Left lung (tissue), 10 donors: Measurements from ENCODE around the gene C3orf20. TPM values are rescaled to one million over a fixed set of nuclear protein-coding genes. Genes with fewer than 3 reads are reported as not detected.

ENCODE experiments used
- ATAC-seq: fragments of 200-7000 bp; cut with Tn5 transposase; one replicate; pipeline ENCODE4 v1.9.1; 2020; ENCODE audit warnings: moderate library complexity
- DNase-seq, 4 donors: peaks; one replicate each; pipeline ENCODE4 v3.0.0-alpha.2; 2013 to 2020
- H3K27ac ChIP-seq, 2 donors: fragments of 200-600 bp; sonication (generic) in 1 of 2; one replicate each; pipeline versions ENCODE4 v1.5.0 to v1.8.0; 2020 to 2021
- H3K27me3 ChIP-seq, 2 donors: fragments of 200-600 bp; sonication (generic) in 1 of 2; one replicate each; pipeline versions ENCODE4 v1.5.0 to v1.8.0; 2020 to 2021
- H3K36me3 ChIP-seq, 2 donors: fragments of 200-600 bp; sonication (generic) in 1 of 2; one replicate each; pipeline versions ENCODE4 v1.5.0 to v1.8.0; 2020 to 2021
- H3K4me1 ChIP-seq, 2 donors: fragments of 200-600 bp; one replicate each; pipeline ENCODE4 v1.8.0; 2021
- H3K4me3 ChIP-seq, 2 donors: fragments of 200-600 bp; sonication (generic) in 1 of 2; one replicate each; pipeline versions ENCODE4 v1.5.0 to v1.8.0; 2020 to 2021; ENCODE audit warnings: mild to moderate bottlenecking in 1 of 2
- H3K9me3 ChIP-seq, 2 donors: fragments of 200-600 bp; sonication (generic) in 1 of 2; one replicate each; pipeline versions ENCODE4 v1.5.0 to v1.8.0; 2020 to 2021
- intact Hi-C, 2 donors: fragments of 100-400 bp; cut with DNase I; formaldehyde crosslinking; loops; one replicate each; pipeline versions ENCODE4 v1.11.2 to v1.14.2; 2022
- polyA plus RNA-seq, 6 donors: library from polyadenylated mRNA; unstranded; fragments of 120-200 nt; gene quantifications; one replicate each; pipeline ENCODE4 v1.2.1, GENCODE V29; 2013; ENCODE audit not compliant: insufficient read length in 6 of 6
- total RNA-seq, 2 donors: library from RNA; stranded (reverse); fragmentation: NEBNext Ultra II Directional; extraction: Animal tissue kit (Norgen Biotek cat#: 25700); gene quantifications; one replicate each; pipeline ENCODE4 v1.2.1, GENCODE V29; 2021
- TF ChIP-seq, protein P1 (sequence below), 2 donors: fragments of 200-600 bp; sonication (generic) in 1 of 2; IDR thresholded peaks; one replicate each; pipeline versions ENCODE4 v1.5.0 to v1.8.0; 2021; ENCODE audit warnings: antibody characterized with exemption in 2 of 2
- donor health status: DM: no; HTN: yes; CAD: no.
- donor health status: DM: no; HTN: no; CAD: no.

C3orf20 gene
- total and polyA plus RNA-seq, 8 donors, result 0.06 to 0.31 (median 0.17) TPM; not detected in 1

DNA sequence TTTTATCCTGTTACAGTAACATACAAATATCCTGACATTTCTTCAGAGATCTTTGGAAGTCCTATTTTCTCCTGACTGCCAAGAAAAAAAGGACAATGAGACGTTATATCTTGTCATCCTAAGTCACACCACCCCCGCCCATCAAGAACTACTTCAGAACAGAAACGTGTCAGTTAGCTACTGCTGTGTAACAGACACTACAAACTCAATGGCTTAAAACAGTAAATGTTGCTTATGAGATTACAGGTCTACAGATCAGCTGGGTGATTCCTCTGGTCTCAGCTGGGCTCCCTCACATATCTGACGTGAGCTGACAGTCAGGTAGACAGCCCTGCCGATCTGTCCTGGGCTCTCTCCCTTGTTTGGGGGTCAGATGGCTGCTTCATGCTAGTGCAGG lies 43.8 kb upstream of the C3orf20 start:
- intact Hi-C loops, result no loop called here
- DNase-seq, result no peak
- Histone ChIP-seq H3K9me3 (no peaks in the 10 kb centered on the region), H3K27me3 (peaks cover 0 to 16% of the 10 kb centered on the region in 2 donors), H3K4me3 (no peak overlapping the region), H3K4me1 (no peaks in the 10 kb centered on the region), H3K36me3 (no peaks in the 10 kb centered on the region), H3K27ac (no peak overlapping the region)
- ATAC-seq, result no peak
- TF ChIP-seq, protein P1, sequence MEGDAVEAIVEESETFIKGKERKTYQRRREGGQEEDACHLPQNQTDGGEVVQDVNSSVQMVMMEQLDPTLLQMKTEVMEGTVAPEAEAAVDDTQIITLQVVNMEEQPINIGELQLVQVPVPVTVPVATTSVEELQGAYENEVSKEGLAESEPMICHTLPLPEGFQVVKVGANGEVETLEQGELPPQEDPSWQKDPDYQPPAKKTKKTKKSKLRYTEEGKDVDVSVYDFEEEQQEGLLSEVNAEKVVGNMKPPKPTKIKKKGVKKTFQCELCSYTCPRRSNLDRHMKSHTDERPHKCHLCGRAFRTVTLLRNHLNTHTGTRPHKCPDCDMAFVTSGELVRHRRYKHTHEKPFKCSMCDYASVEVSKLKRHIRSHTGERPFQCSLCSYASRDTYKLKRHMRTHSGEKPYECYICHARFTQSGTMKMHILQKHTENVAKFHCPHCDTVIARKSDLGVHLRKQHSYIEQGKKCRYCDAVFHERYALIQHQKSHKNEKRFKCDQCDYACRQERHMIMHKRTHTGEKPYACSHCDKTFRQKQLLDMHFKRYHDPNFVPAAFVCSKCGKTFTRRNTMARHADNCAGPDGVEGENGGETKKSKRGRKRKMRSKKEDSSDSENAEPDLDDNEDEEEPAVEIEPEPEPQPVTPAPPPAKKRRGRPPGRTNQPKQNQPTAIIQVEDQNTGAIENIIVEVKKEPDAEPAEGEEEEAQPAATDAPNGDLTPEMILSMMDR (IDR thresholded peaks at IDR 0.05), result no peak

DNA sequence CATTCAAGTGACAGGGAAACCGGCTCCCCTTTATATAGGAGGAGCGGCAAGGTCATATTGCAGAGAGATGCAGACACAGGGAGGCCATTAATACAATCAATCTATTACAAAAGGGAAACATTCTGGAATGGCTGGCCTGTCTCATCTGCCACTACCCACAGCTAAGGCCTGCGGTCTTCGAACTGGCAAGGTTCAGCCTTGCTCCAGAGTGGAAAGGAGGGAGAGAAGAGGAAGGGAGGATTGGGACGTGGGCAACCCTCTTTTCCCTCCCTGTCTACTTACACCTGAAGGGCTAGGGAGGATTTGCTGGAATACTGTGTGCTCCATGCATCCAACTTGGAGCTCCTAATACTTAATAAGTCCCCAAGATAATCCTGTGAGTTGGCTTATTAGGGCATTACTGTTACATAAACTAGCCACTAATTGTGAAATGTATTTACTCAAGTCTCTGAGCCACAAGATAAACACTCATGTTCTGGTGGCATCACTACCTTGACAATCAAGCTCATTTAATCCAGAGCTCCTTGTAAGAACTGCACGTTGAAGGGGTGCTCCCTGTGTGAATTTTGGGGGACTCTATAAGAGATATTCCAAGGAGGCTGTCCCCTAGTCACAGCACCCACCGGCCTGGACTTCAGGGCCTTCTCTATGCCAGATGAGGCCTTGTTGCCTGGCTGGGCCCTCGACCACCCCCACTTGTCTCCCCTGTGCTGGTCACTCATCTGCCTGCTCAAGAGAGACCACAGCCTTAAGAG lies 43.1 kb upstream of the C3orf20 start:
- Histone ChIP-seq H3K4me1 (no peaks in the 10 kb centered on the region), H3K27ac (no peak overlapping the region), H3K27me3 (peaks cover 0 to 23% of the 10 kb centered on the region in 2 donors), H3K36me3 (no peaks in the 10 kb centered on the region), H3K9me3 (no peaks in the 10 kb centered on the region), H3K4me3 (no peak overlapping the region)
- intact Hi-C loops, result no loop called here
- TF ChIP-seq, protein P1 (IDR thresholded peaks at IDR 0.05), result no peak
- ATAC-seq (no peak), DNase-seq (no peak)

DNA sequence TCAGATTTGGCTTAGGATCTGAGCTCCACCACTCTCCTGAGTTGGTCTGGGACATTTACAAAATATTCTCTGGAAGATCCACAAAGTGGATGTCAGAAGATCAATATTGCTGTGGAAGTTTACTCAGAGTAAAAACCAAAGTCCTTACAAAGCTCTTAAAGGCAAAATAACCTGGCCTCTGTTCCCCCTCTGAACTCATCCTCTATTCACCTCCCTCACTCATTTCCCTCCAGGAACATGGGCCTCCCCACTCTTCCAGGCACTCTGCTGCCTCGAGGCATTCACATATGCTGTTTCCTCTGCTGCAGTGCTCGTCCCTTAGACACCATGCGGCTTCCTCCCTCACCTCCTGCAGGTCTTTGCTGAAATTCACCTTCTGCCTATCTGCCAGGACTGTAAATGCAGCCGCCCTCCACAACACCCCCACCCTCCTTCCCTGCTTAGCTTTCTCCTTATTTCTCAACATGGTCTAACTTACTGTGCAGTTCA lies 42.5 kb upstream of the C3orf20 start:
- Histone ChIP-seq H3K27me3 (peaks cover 0 to 28% of the 10 kb centered on the region in 2 donors), H3K4me1 (no peaks in the 10 kb centered on the region), H3K9me3 (no peaks in the 10 kb centered on the region), H3K4me3 (no peak overlapping the region), H3K36me3 (no peaks in the 10 kb centered on the region), H3K27ac (no peak overlapping the region)
- TF ChIP-seq, protein P1 (IDR thresholded peaks at IDR 0.05), result no peak
- intact Hi-C loops, result no loop called here
- DNase-seq (no peak), ATAC-seq (no peak)

DNA sequence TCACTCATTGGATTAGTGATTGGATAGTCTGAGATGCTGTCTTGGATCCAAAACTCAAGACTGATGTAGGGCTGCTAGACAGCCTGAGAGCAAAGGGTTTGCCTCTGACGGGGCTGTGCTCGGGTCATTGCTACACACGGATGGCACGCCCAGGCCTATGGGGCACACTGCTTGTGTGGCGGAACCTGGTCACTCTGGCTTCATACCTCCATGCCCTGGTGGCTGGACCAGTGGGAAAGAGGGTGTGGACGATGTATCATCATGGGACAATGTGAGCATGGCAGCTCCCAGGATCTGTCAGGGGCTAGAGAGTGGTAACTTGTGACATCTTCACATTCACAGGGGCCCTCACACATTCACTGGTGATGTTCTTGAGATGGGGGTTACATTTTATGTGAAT lies 41.5 kb upstream of the C3orf20 start:
- intact Hi-C loops, result no loop called here
- DNase-seq, result no peak
- peaks cover 0 to 32% of the 10 kb centered on the region in 2 donors for H3K27me3 ChIP-seq
- ATAC-seq, result no peak
- H3K36me3 ChIP-seq, result no peaks in the 10 kb centered on the region
- no peak overlapping the region for H3K4me3 ChIP-seq
- TF ChIP-seq, protein P1 (IDR thresholded peaks at IDR 0.05), result no peak
- no peak overlapping the region for H3K27ac ChIP-seq
- no peaks in the 10 kb centered on the region for H3K4me1 ChIP-seq
- H3K9me3 ChIP-seq, result no peaks in the 10 kb centered on the region

DNA sequence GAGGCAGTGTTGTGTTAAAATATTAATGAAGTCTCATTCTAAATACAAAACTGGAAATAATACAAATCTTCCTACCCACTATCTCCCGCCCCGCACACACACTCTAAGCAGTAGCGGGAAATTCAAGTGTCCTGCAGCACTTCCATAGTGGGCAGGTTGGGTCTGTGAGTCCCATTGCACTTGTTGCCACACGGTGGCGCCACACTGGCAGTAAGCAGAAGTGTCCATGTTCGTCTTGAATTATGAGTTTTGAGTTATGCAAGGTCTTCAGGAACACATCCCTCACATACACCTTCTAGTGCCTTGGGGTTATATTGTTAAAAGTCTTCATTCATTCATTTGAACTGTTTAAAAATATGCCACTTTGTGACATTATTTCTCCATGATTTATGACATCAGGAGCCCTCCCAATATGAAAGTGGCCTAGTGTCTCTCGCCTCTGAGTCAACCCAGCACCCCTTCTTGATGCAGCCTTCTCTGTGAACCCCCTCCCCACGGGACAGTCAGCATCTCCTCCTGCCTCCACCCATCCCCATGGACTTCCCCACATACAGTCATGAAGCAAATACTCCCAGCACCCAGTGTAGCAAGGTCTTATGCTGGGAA lies 41.0 kb upstream of the C3orf20 start:
- ATAC-seq (peak; percentile 91), DNase-seq (peak in 3 of 4 donors; percentile 50 to 89 (median 54))
- intact Hi-C loops, result no loop called here
- Histone ChIP-seq H3K36me3 (no peaks in the 10 kb centered on the region), H3K27ac (no peak overlapping the region), H3K4me1 (no peaks in the 10 kb centered on the region), H3K9me3 (no peaks in the 10 kb centered on the region), H3K4me3 (no peak overlapping the region), H3K27me3 (peaks cover 0 to 37% of the 10 kb centered on the region in 2 donors)
- TF ChIP-seq, protein P1 (IDR thresholded peaks at IDR 0.05), result peak; percentile 82 to 87
